Activated CD8-positive, alpha-beta T cell treated with anti-CD3 and anti-CD28 coated beads for 36 hours (primary cell): Measurements from ENCODE around the gene TIMM44. TPM values are rescaled to one million over a fixed set of nuclear protein-coding genes. Genes with fewer than 3 reads are reported as not detected.

ENCODE experiments used
- ATAC-seq: fragments of 200-7000 bp; cut with Tn5 transposase; one replicate; pipeline ENCODE4 v1.10.0; 2021; ENCODE audit warnings: mild to moderate bottlenecking, moderate library complexity
- CTCF ChIA-PET: fragments of 350-600 bp; sonication (Branson Sonifier 250); formaldehyde crosslinking; loops from one replicate; lab custom pipeline; 2021; ENCODE audit warnings: antibody characterized with exemption; lab: Charles Lee
- POLR2A ChIA-PET: fragments of 350-600 bp; sonication (Branson Sonifier 250); formaldehyde crosslinking; loops from one replicate; lab custom pipeline; 2021; ENCODE audit warnings: antibody characterized with exemption; lab: Charles Lee
- DNase-seq: peaks from one replicate; pipeline ENCODE4 v3.0.0-alpha.2; 2020
- H3K27ac Mint-ChIP-seq: one replicate; pipeline ENCODE4 v1.8.0; 2021; ENCODE audit warnings: mild to moderate bottlenecking, mixed read lengths
- H3K27me3 Mint-ChIP-seq: one replicate; pipeline ENCODE4 v1.8.0; 2021; ENCODE audit warnings: mixed read lengths
- H3K36me3 Mint-ChIP-seq: one replicate; pipeline ENCODE4 v1.8.0; 2021; ENCODE audit warnings: low read depth, mixed read lengths
- H3K4me1 Mint-ChIP-seq: one replicate; pipeline ENCODE4 v1.8.0; 2021; ENCODE audit warnings: low read depth, mixed read lengths
- H3K4me3 Mint-ChIP-seq: one replicate; pipeline ENCODE4 v1.8.0; 2021; ENCODE audit warnings: mild to moderate bottlenecking, moderate library complexity, mixed read lengths
- H3K9me3 Mint-ChIP-seq: one replicate; pipeline ENCODE4 v1.8.0; 2021; ENCODE audit warnings: mixed read lengths
- CTCF ChIP-seq: fragments of 200-600 bp; IDR thresholded peaks from one replicate; pipeline ENCODE4 v1.8.0; 2022; ENCODE audit warnings: antibody characterized with exemption, mild to moderate bottlenecking
- intact Hi-C: fragments of 100-400 bp; cut with micrococcal nuclease; formaldehyde crosslinking; loops from one replicate; pipeline ENCODE4 v1.10.0; 2022
- total RNA-seq, 2 experiments: library from RNA; stranded (reverse); gene quantifications; one replicate each; pipeline ENCODE4 v1.2.3, GENCODE V29; 2021

The TIMM44 gene
- total RNA-seq, 2 experiments from 2014 or later, result 92.3 to 95.5 TPM

GRCh38 chr19:7971553-7972520 is 28.4 kb upstream of the TIMM44 start:
- Mint-ChIP-seq H3K27ac (no peak overlapping the region), H3K27me3 (no peaks in the 10 kb centered on the region), H3K4me1 (no peaks in the 10 kb centered on the region), H3K9me3 (no peaks in the 10 kb centered on the region), H3K36me3 (peaks cover 24% of the 10 kb centered on the region), H3K4me3 (no peak overlapping the region)
- no peak for ATAC-seq
- ChIA-PET CTCF (interaction anchor here (0.9 to 4.7 kb wide), 6 partner anchors 9 to 59 kb away, joined by 5 to 28 read pairs (median 7); partner anchors contain the start of gene TIMM44), POLR2A (interaction anchor here (1.2 to 1.7 kb wide), 2 partner anchors 27 to 28 kb away, joined by 3 to 5 read pairs; no protein-coding TSS in a partner anchor)
- no peak for DNase-seq
- intact Hi-C loops, result no loop called here
- no peak for TF ChIP-seq CTCF

GRCh38 chr19:7970716-7971448 is 27.4 kb upstream of the TIMM44 start:
- POLR2A ChIA-PET, result interaction anchor here (0.9 to 1.7 kb wide), 3 partner anchors 12 to 28 kb away, joined by 3 to 5 read pairs (median 5); no protein-coding TSS in a partner anchor
- no peaks in the 10 kb centered on the region for H3K9me3 Mint-ChIP-seq
- CTCF ChIA-PET, result interaction anchor here (0.8 to 4.7 kb wide), 19 partner anchors 8 to 871 kb away, joined by 3 to 28 read pairs (median 3); partner anchors contain the start of gene TIMM44
- intact Hi-C loops, result no loop called here
- H3K27ac Mint-ChIP-seq, result no peak overlapping the region
- ATAC-seq (peak; percentile 67), DNase-seq (peak; percentile 49)
- H3K4me3 Mint-ChIP-seq, result no peak overlapping the region
- no peaks in the 10 kb centered on the region for H3K4me1 Mint-ChIP-seq
- peak; percentile 81 for TF ChIP-seq CTCF
- H3K27me3 Mint-ChIP-seq, result no peaks in the 10 kb centered on the region
- peaks cover 27% of the 10 kb centered on the region for H3K36me3 Mint-ChIP-seq

- Mint-ChIP-seq H3K4me1 (no peaks in the 10 kb centered on the region), H3K9me3 (no peaks in the 10 kb centered on the region), H3K27ac (no peak overlapping the region), H3K4me3 (no peak overlapping the region), H3K27me3 (no peaks in the 10 kb centered on the region), H3K36me3 (peaks cover 31% of the 10 kb centered on the region)
- no peak for TF ChIP-seq CTCF
- ATAC-seq (no peak), DNase-seq (no peak)
- ChIA-PET POLR2A (interaction anchor here (0.9 to 1.7 kb wide), 2 partner anchors 11 to 29 kb away, joined by 5 read pairs; no protein-coding TSS in a partner anchor), CTCF (interaction anchor here (0.8 to 4.7 kb wide), 4 partner anchors 18 to 33 kb away, joined by 3 to 28 read pairs (median 12); partner anchors contain the start of gene TIMM44)
- intact Hi-C loops, result no loop called here
These were observed 26.1 kb upstream of the TIMM44 start for GRCh38 chr19:7969555-7969939.

- Mint-ChIP-seq H3K27me3 (no peaks in the 10 kb centered on the region), H3K27ac (no peak overlapping the region), H3K9me3 (no peaks in the 10 kb centered on the region), H3K36me3 (peaks cover 31% of the 10 kb centered on the region), H3K4me1 (no peaks in the 10 kb centered on the region), H3K4me3 (no peak overlapping the region)
- DNase-seq, result no peak
- ChIA-PET CTCF (interaction anchor here (0.8 to 4.7 kb wide), 4 partner anchors 19 to 34 kb away, joined by 3 to 28 read pairs (median 12); partner anchors contain the start of gene TIMM44), POLR2A (interaction anchor here (1.5 kb wide), 1 partner anchor 9 kb away, joined by 3 read pairs; no protein-coding TSS in a partner anchor)
- no peak for ATAC-seq
- intact Hi-C loops, result no loop called here
- no peak for TF ChIP-seq CTCF
These were observed 25.5 kb upstream of the TIMM44 start for GRCh38 chr19:7968796-7969554.
